Progenitor cell of endocrine pancreas (in vitro differentiated cells): ENCODE data around the gene COQ9. TPM values are rescaled to one million over a fixed set of nuclear protein-coding genes. Genes with fewer than 3 reads are reported as not detected.

ENCODE experiments used
- DNase-seq: peaks from one replicate; pipeline ENCODE4 v3.0.0; 2021; ENCODE audit warnings: low spot score; ENCODE audit not compliant: unreplicated experiment
- H3K27ac Mint-ChIP-seq: 2 replicates; pipeline ENCODE4 v1.8.0; 2021; ENCODE audit warnings: mild to moderate bottlenecking, moderate library complexity, mixed read lengths
- H3K27me3 Mint-ChIP-seq: 2 replicates; pipeline ENCODE4 v1.8.0; 2021; ENCODE audit warnings: mixed read lengths
- H3K36me3 Mint-ChIP-seq: 2 replicates; pipeline ENCODE4 v1.8.0; 2022; ENCODE audit warnings: mixed read lengths; ENCODE audit not compliant: insufficient read depth
- H3K4me1 Mint-ChIP-seq: 2 replicates; pipeline ENCODE4 v1.8.0; 2021; ENCODE audit warnings: low read depth, mixed read lengths
- H3K4me3 Mint-ChIP-seq: 2 replicates; pipeline ENCODE4 v1.8.0; 2021; ENCODE audit warnings: low read depth, mild to moderate bottlenecking, moderate library complexity, mixed read lengths
- H3K9me3 Mint-ChIP-seq: 2 replicates; pipeline ENCODE4 v1.8.0; 2021; ENCODE audit warnings: low read depth, mixed read lengths
- CTCF ChIP-seq: fragments of 200-600 bp; sonication (generic); IDR thresholded peaks from one replicate; pipeline ENCODE4 v1.5.0; 2021; ENCODE audit warnings: antibody characterized with exemption, mild to moderate bottlenecking; ENCODE audit not compliant: unreplicated experiment
- total RNA-seq: library from RNA; stranded (reverse); gene quantifications from 2 replicates; pipeline ENCODE4 v1.2.1, GENCODE V29; 2021

The COQ9 gene
- total RNA-seq, 1 donor from 2014 or later: 70.2 TPM

DNA sequence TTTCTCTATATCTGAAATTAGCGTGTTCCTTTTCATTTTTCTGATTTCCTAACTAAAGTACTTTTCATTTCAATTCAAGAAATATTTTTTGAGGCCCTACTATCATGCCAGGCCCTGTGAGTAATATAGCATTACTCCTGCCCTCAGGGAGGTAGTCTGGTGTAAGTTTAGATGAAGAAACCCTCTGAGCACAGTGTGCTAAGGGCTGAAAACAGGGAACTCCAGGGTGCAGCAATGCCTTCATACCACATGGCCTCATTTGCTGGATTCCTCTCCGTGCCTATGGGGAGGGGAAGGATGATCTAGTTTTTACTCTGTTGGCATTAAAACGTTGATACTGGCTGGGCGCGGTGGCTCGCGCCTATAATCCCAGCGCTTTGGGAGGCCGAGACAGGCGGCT lies 4.7 kb downstream of the COQ9 start:
- Mint-ChIP-seq H3K36me3 (peaks cover 21% of the 10 kb centered on the region), H3K4me1 (peaks cover 5% of the 10 kb centered on the region), H3K27me3 (no peaks in the 10 kb centered on the region), H3K4me3 (no peak overlapping the region), H3K27ac (no peak overlapping the region), H3K9me3 (no peaks in the 10 kb centered on the region)
- DNase-seq: no peak
- no peak for TF ChIP-seq CTCF

DNA sequence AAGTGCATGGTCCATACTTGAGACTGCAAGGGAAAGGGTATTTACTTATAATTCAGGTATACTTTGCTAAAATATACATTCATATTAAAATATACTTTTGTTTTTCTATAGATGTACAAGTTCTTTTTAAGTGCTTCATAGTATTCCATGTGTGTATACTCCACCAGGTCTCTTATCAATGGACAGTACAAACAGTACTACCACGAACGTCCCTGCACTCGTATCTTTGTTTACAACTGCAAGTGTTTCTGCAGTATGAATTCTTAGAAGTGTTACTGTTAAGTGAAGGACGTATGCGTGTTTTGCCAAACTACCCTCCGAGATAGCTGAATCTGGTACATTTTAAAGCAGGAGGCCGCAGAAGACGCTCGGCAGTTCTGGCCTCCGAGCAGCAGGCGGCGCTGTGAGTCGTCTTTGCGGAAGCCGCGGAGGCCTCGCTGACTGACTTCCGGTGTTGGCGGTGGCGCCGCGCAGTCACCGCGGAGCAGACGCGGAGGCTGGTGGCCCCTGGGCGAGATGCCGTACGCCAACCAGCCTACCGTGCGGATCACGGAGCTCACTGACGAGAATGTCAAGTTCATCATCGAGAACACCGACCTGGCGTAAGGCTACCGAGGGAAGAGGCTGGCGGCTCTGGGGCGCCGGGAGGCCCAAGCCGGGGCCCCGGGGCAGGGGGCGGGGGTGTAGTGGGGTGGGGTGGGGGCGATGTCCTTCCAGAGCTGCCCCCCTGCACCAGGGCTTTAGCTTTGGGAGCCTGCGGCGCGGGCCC lies 15.1 kb downstream of the COQ9 start, which contains the start of gene POLR2C:
Gene POLR2C, plus strand, starts transcription at position 471 of the 769 bp plus-strand sequence. Its CDS starts 46 bp downstream, at position 517.
- H3K27ac Mint-ChIP-seq: peak within 1 kb of the TSS; percentile 98
- peaks cover 7% of the 10 kb centered on the region for H3K4me1 Mint-ChIP-seq

GRCh38 chr16:57462978-57463362 lies 15.7 kb downstream of the COQ9 start:
- DNase-seq: no peak
- Mint-ChIP-seq H3K27me3 (no peaks in the 10 kb centered on the region), H3K4me3 (peak overlapping the region; percentile 100), H3K36me3 (peaks cover 17% of the 10 kb centered on the region), H3K9me3 (no peaks in the 10 kb centered on the region), H3K27ac (peak overlapping the region; percentile 91), H3K4me1 (peaks cover 7% of the 10 kb centered on the region)
- TF ChIP-seq CTCF: no peak

More for the DNA sequence above, 15.1 kb downstream of the COQ9 start, which contains the start of gene POLR2C:
- Mint-ChIP-seq H3K4me3 (peak within 1 kb of the TSS; percentile 100), H3K9me3 (no peaks in the 10 kb centered on the region), H3K36me3 (peaks cover 18% of the 10 kb centered on the region), H3K27me3 (no peaks in the 10 kb centered on the region)
- peak; percentile 89 for DNase-seq
- TF ChIP-seq CTCF: peak; percentile 96

DNA sequence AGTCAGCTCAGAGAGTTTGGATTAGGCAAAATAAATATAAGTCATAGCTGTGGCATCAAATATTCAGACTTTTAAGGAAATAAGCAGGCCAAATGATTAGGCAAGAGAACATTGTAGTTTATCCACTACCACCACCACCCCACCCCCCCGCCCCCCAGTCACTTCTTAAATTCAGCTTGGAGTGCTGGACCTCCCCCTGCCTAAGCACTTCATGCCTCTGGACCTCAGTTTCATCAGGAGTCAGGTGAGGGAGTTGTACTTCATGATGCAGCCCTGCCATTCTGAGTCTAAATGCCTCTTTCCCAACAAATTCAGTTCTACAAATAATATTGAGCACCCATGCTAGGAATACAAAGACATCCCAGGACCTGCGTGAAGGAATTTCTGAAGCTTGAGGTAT lies 17.2 kb downstream of the COQ9 start:
- H3K4me3 Mint-ChIP-seq: peak overlapping the region; percentile 26
- no peak for TF ChIP-seq CTCF
- DNase-seq: no peak
- H3K4me1 Mint-ChIP-seq: peaks cover 7% of the 10 kb centered on the region
- H3K27ac Mint-ChIP-seq: no peak overlapping the region
- H3K9me3 Mint-ChIP-seq: no peaks in the 10 kb centered on the region
- peaks cover 23% of the 10 kb centered on the region for H3K36me3 Mint-ChIP-seq
- H3K27me3 Mint-ChIP-seq: no peaks in the 10 kb centered on the region

DNA sequence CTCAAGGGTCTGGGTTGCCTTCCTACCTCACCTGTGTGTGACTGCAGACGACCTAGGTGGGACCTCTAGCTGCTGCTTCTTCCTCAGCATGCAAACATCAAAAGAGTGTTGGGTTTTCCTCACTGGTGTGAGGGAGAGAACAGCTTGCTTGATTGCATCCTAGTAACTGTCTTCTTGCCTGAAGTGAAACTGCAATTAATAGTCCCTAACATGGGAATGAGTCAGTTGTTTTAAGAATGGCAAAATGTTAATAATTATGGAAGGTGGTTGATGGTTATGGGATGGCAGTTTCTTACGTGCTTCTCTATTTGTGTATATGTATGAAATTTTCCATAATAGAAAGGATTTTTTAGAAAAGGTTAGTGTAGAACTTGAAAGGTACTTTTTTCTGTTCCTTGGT lies 21.1 kb downstream of the COQ9 start:
- Mint-ChIP-seq H3K36me3 (peaks cover 22% of the 10 kb centered on the region), H3K4me1 (peaks cover 30% of the 10 kb centered on the region), H3K27ac (no peak overlapping the region), H3K9me3 (no peaks in the 10 kb centered on the region), H3K4me3 (no peak overlapping the region), H3K27me3 (no peaks in the 10 kb centered on the region)
- DNase-seq: no peak
- TF ChIP-seq CTCF: no peak
